Activated CD4-positive, alpha-beta memory T cell treated with anti-CD3 and anti-CD28 coated beads for 36 hours (primary cell): ENCODE measurements around the gene KATNAL2. TPM values are rescaled to one million over a fixed set of nuclear protein-coding genes. Genes with fewer than 3 reads are reported as not detected.
"Not testable (repeated sequence)": the region's sequence is repeated elsewhere in the genome, so short reads cannot be mapped to it uniquely, and the experiment has no call there.

ENCODE experiments used
- CTCF ChIA-PET: fragments of 350-600 bp; sonication (Branson Sonifier 250); formaldehyde crosslinking; loops from one replicate; lab custom pipeline; 2021; ENCODE audit warnings: antibody characterized with exemption, inconsistent platforms; lab: Charles Lee
- POLR2A ChIA-PET: fragments of 350-600 bp; sonication (Branson Sonifier 250); formaldehyde crosslinking; loops from one replicate; lab custom pipeline; 2021; ENCODE audit warnings: antibody characterized with exemption; lab: Charles Lee
- DNase-seq: peaks from one replicate; pipeline ENCODE4 v3.0.0-alpha.2; 2020
- H3K27ac Mint-ChIP-seq: one replicate; pipeline ENCODE4 v1.8.0; 2021; ENCODE audit warnings: mixed read lengths
- H3K27me3 Mint-ChIP-seq: one replicate; pipeline ENCODE4 v1.8.0; 2021; ENCODE audit warnings: mixed read lengths
- H3K36me3 Mint-ChIP-seq: one replicate; pipeline ENCODE4 v1.8.0; 2021; ENCODE audit warnings: mixed read lengths
- H3K4me1 Mint-ChIP-seq: one replicate; pipeline ENCODE4 v1.8.0; 2021; ENCODE audit warnings: low read depth, mixed read lengths
- H3K4me3 Mint-ChIP-seq: one replicate; pipeline ENCODE4 v1.8.0; 2021; ENCODE audit warnings: mild to moderate bottlenecking, mixed read lengths
- H3K9me3 Mint-ChIP-seq: one replicate; pipeline ENCODE4 v1.8.0; 2021; ENCODE audit warnings: mixed read lengths
- intact Hi-C: fragments of 100-400 bp; cut with micrococcal nuclease; formaldehyde crosslinking; loops from one replicate; pipeline ENCODE4 v1.15.1; 2023
- total RNA-seq, 2 experiments: library from RNA; stranded (reverse); gene quantifications; one replicate each; pipeline ENCODE4 v1.2.3, GENCODE V29; 2021

KATNAL2 gene
- total RNA-seq, 2 experiments from 2014 or later: 0.46 to 0.69 TPM

DNA sequence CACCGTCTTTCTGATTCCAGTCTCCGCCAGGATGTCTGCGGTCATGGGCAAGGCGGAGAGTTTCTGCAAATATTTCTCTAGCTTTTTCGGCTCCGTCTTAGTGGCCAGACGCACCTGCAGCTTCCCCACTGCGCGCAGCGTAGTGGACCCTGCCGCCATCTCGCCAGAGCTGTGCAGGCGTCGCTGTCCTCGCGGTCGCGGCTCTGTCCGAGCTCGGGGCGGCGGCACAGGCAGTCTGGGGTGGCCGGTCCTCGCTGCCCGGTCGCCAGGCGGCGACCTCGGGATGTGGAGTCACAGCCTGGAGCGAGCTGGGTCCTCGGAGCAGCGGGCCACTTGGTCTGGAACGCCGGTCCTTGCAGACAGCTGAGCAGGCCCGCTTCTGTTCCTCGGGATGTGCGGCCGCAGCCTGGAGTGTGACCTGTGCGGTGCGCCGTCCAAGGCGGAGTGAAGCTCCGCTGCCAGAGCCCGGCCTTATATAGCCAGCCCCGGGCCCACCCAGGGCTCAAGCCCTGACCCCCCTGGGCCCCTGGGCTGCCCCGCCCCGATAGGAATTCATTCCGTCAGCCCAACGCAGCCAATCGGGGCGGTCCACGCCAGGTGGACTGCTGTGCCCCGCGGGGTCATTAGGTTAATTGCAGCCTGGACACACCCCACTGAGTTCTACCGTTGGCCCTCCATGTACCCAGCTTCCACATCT, 106.5 kb downstream of the KATNAL2 start:
- POLR2A ChIA-PET, H3K4me1 Mint-ChIP-seq, intact Hi-C loops, H3K27ac Mint-ChIP-seq, H3K27me3 Mint-ChIP-seq, DNase-seq, H3K4me3 Mint-ChIP-seq, CTCF ChIA-PET, H3K36me3 Mint-ChIP-seq, H3K9me3 Mint-ChIP-seq: not testable (repeated sequence)

DNA sequence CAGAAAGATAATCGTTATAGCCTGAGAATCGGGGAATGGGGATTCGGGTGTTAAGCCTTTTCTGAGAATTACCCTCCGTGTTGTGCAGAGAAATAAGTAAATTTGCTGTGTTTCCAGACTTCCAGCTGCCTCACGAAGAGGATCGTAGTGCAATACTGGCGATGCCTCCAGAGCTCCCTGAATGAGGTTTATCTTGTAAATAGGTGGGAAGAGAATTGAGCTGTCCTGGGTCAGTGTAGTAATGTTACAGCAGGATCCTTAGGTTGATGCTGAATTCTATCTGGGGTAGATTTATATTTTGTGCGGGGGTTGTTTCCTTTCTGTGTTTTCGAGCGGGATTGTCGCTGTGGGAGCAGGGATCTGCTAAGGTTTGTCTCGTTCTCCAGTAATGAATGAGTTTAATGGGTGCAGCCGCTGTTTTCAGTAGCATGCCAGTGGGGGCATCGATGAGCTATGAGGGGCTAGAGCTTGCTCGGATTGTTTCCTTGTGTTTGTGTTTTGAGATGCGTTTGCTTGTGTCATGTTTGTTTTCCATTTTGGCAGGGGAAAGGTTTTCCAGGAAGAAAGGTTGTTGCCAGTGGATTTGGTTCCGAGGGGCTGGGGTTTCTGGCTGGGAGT, 108.3 kb downstream of the KATNAL2 start:
- DNase-seq, H3K4me1 Mint-ChIP-seq, H3K4me3 Mint-ChIP-seq, intact Hi-C loops, H3K27me3 Mint-ChIP-seq, H3K36me3 Mint-ChIP-seq, CTCF ChIA-PET, H3K27ac Mint-ChIP-seq, H3K9me3 Mint-ChIP-seq, POLR2A ChIA-PET: not testable (repeated sequence)

DNA sequence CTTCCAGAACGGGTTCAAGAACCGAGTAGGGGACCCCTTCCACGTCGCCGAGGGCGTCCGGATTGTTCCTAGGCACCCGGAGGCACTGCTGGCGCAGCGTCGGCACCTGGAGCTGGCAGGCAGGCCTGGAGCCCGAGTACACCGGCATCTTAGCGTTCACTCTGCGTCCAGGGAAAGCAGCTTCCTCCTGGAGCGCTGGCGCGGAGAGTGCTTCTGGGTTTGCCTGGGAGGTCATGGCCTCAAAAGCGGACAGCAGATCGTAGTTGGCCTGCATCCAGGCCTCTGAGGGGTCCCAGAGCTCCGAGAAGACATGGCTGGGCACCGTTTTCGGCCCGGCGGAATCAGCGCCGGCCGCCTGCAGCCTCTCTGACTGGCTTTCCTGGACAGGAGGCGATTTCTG, 111.3 kb downstream of the KATNAL2 start:
- CTCF ChIA-PET, H3K4me1 Mint-ChIP-seq, intact Hi-C loops, H3K9me3 Mint-ChIP-seq, H3K27me3 Mint-ChIP-seq, H3K27ac Mint-ChIP-seq, H3K36me3 Mint-ChIP-seq, DNase-seq, POLR2A ChIA-PET, H3K4me3 Mint-ChIP-seq: not testable (repeated sequence)

DNA sequence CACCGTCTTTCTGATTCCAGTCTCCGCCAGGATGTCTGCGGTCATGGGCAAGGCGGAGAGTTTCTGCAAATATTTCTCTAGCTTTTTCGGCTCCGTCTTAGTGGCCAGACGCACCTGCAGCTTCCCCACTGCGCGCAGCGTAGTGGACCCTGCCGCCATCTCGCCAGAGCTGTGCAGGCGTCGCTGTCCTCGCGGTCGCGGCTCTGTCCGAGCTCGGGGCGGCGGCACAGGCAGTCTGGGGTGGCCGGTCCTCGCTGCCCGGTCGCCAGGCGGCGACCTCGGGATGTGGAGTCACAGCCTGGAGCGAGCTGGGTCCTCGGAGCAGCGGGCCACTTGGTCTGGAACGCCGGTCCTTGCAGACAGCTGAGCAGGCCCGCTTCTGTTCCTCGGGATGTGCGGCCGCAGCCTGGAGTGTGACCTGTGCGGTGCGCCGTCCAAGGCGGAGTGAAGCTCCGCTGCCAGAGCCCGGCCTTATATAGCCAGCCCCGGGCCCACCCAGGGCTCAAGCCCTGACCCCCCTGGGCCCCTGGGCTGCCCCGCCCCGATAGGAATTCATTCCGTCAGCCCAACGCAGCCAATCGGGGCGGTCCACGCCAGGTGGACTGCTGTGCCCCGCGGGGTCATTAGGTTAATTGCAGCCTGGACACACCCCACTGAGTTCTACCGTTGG, 112.4 kb downstream of the KATNAL2 start:
- CTCF ChIA-PET, H3K27me3 Mint-ChIP-seq, POLR2A ChIA-PET, H3K36me3 Mint-ChIP-seq, intact Hi-C loops, DNase-seq, H3K4me1 Mint-ChIP-seq, H3K4me3 Mint-ChIP-seq, H3K9me3 Mint-ChIP-seq, H3K27ac Mint-ChIP-seq: not testable (repeated sequence)

DNA sequence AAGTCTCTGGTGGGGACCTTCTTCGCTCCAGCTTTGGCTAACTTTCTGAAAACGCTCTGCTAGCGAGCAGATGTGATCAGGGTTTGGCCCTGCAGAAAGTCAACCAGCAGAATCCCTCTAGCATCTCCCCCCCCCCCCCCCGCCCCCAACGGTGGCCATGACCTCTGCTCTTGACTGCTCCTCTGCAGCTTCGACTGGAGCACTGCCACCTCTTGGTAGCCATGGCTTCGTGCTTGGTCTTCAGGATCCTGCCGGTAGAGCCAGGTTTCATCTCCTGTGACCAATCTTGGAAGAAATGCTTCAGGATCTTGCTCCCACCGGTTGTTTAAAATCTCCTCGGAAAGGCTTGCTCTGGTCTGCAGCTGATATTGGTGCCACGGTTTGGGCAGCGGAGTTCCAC, 113.5 kb downstream of the KATNAL2 start:
- H3K36me3 Mint-ChIP-seq, intact Hi-C loops, H3K27ac Mint-ChIP-seq, CTCF ChIA-PET, DNase-seq, H3K9me3 Mint-ChIP-seq, POLR2A ChIA-PET, H3K27me3 Mint-ChIP-seq, H3K4me3 Mint-ChIP-seq, H3K4me1 Mint-ChIP-seq: not testable (repeated sequence)

DNA sequence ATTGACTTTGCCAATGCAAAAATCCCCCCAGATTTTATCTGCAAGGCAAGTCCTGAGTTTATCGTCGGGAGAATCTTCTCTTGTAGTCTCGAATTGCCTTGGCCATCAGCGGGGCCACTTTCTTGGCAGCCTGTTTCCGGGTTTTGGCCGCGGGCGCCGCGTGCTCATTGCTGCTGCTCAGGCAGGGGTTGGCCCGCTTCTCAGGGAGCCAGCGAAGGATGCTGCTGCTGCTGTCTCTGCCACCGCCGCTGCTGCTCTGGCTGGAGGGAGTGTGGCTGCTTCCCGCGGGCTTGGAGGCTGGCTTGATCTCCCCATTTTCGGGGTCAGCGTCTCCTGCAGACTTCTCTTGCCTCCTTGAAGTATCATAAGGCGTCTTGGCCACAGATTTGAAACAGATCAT, 115.5 kb downstream of the KATNAL2 start:
- DNase-seq: no peak
- ChIA-PET CTCF (no interaction called here), POLR2A (no interaction called here)
- H3K4me1 Mint-ChIP-seq: no peaks in the 10 kb centered on the region
- H3K27ac Mint-ChIP-seq: no peak overlapping the region
- no peaks in the 10 kb centered on the region for H3K9me3 Mint-ChIP-seq
- H3K27me3 Mint-ChIP-seq: peaks cover 1% of the 10 kb centered on the region
- no peak overlapping the region for H3K4me3 Mint-ChIP-seq
- H3K36me3 Mint-ChIP-seq: no peaks in the 10 kb centered on the region
- intact Hi-C loops: no loop called here

DNA sequence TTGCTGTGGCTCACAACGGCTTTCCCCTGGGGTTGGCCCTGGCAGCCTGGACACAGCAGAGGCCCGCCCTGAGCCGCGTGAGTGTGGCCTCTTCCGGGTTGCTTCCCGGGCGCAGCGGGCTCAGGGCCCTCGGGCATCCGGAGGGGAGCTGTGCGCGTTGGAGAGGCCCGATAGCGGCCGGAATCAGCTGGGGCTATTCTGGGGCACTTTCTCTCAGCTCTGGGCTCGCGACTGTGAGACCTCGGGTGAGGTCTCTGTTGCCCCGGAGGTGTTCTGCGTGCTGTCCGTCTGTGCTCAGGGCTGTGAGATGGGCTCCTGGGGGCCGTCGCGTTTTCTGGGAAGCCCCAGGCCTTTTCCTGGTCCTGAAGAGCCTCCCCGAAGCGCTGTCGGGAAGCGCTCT, 117.2 kb downstream of the KATNAL2 start:
- POLR2A ChIA-PET, H3K36me3 Mint-ChIP-seq, intact Hi-C loops, H3K9me3 Mint-ChIP-seq, H3K4me1 Mint-ChIP-seq, H3K27me3 Mint-ChIP-seq, DNase-seq, H3K4me3 Mint-ChIP-seq, H3K27ac Mint-ChIP-seq: not testable (repeated sequence)
- CTCF ChIA-PET: interaction anchor here (0.6 kb wide), 1 partner anchor 1223 kb away, joined by 6 read pairs; no protein-coding TSS in a partner anchor

DNA sequence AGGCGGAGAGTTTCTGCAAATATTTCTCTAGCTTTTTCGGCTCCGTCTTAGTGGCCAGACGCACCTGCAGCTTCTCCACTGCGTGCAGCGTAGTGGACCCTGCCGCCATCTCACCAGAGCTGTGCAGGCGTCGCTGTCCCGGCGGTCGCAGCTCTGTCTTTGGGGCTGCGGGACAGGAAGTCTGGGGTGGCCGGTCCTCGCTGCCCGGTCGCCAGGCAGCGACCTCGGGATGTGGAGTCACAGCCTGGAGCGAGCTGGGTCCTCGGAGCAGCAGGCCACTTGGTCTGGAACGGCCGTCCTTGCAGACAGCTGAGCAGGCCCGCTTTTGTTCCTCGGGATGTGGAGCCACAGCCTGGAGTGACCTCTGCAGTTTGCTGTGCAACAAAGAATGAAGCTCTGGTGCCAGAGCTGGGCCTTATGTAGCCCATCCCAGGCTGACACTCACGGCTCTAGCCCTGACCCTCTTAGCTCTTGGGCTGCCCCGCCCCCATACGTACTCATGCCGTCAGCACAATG, 117.8 kb downstream of the KATNAL2 start, which contains the start of gene ELOA2:
TSS of gene ELOA2 (minus strand) at position 466 of the 516 bp plus-strand sequence. CDS start at position 109, 357 bp downstream.
- CTCF ChIA-PET: interaction anchor here (0.6 kb wide), 1 partner anchor 1223 kb away, joined by 6 read pairs; no protein-coding TSS in a partner anchor

DNA sequence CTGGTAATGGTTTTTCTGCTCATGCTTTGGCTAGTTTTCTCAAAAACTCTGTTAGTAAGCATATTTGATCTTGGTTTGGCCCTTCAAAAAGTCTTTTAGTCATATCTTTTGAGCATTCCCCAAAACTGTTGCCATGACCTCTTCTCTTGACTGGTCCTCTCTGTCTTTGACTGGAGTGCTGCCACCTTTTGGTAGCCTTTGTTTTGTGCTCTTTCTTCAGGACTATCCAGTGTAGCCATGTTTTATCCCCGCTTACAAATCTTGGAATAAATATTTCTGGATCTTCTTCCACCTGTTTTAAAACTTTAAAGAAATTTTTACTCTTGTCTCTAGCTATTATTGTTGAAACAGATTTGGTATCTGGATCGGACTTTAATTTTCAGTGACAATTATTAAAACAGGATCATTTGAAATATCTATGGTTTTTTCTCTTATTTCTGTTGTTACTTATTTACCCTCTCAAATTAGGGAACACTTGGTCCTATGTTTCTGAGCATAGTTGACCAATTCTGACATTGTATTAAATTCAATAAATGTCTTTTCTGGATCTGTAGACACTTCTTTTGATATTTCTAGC, 119.0 kb downstream of the KATNAL2 start:
- intact Hi-C loops: no loop called here
- Mint-ChIP-seq H3K4me3 (no peak overlapping the region), H3K4me1 (no peaks in the 10 kb centered on the region), H3K36me3 (no peaks in the 10 kb centered on the region), H3K27me3 (peaks cover 1% of the 10 kb centered on the region), H3K9me3 (no peaks in the 10 kb centered on the region), H3K27ac (no peak overlapping the region)
- POLR2A ChIA-PET: no interaction called here
- CTCF ChIA-PET: interaction anchor here (0.9 kb wide), 1 partner anchor 99 kb away, joined by 3 read pairs; no protein-coding TSS in a partner anchor
- peak; percentile 10 for DNase-seq

More for the DNA sequence above, 117.8 kb downstream of the KATNAL2 start, which contains the start of gene ELOA2:
- intact Hi-C loops: no loop called here
- Mint-ChIP-seq H3K4me1 (no peaks in the 10 kb centered on the region), H3K9me3 (no peaks in the 10 kb centered on the region), H3K4me3 (no peak within 1 kb of the TSS), H3K27me3 (peaks cover 1% of the 10 kb centered on the region), H3K36me3 (no peaks in the 10 kb centered on the region), H3K27ac (no peak within 1 kb of the TSS)
- POLR2A ChIA-PET: no interaction called here
- DNase-seq: no peak

DNA sequence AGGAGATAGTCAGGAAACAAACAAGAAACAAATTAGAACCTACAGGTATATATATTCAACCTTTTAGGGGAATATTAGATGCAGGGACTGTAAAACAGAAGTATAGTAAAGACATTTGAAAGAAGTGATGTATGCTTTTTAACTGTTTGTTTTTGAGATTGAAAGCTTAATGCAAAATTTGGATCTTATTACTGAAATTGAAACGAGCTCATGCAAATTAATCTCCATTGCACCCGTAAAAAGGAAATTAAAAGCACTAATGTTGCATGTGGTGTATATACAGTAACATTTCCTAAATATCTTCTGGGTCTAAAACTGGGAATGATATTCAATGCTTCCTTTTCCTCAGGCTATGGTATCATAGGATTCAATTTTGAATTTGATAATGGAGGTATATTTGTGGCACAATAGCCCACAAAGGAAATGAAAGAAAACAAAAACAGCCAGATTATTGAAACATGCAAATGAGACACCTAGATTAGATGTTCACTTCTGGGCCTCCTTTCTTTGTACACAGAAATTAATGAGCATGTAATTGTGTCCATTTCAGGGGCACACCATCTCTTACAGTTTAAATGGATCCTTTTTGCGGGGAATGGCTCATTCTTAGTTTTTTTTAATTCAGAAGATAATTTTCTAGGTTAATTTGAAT, 119.7 kb downstream of the KATNAL2 start:
- Mint-ChIP-seq H3K27ac (no peak overlapping the region), H3K9me3 (no peaks in the 10 kb centered on the region), H3K4me3 (no peak overlapping the region), H3K4me1 (no peaks in the 10 kb centered on the region), H3K27me3 (peaks cover 1% of the 10 kb centered on the region), H3K36me3 (no peaks in the 10 kb centered on the region)
- ChIA-PET CTCF (interaction anchor here (0.7 to 0.9 kb wide), 2 partner anchors 100 to 244 kb away, joined by 3 to 4 read pairs; no protein-coding TSS in a partner anchor), POLR2A (no interaction called here)
- intact Hi-C loops: no loop called here
- DNase-seq: no peak

DNA sequence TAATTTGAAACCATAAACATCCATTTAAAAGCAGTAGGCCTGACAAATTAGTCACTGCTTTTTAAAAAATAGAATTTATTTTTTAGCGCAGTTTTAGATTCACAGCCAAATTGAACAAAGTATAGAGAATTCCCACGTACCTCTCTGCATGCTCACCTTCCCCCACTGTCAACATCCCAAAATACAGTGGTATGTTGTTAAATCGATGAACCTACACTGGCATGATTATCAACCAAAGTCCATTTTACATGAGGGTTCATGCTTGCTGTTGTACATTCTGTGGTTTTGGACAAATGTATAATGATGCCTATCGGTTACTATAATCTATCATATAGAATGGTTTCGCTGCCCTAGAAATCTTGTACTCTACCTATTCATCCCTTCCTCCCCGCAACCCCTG, 123.6 kb downstream of the KATNAL2 start:
- CTCF ChIA-PET: no interaction called here
- no peak overlapping the region for H3K4me3 Mint-ChIP-seq
- H3K27me3 Mint-ChIP-seq: peaks cover 1% of the 10 kb centered on the region
- DNase-seq: no peak
- H3K4me1 Mint-ChIP-seq: no peaks in the 10 kb centered on the region
- POLR2A ChIA-PET: no interaction called here
- H3K27ac Mint-ChIP-seq: no peak overlapping the region
- H3K36me3 Mint-ChIP-seq: no peaks in the 10 kb centered on the region
- intact Hi-C loops: no loop called here
- no peaks in the 10 kb centered on the region for H3K9me3 Mint-ChIP-seq
